Measurements from ENCODE around the gene ABCC4. TPM values are rescaled to one million over a fixed set of nuclear protein-coding genes. Genes with fewer than 3 reads are reported as not detected.

The ABCC4 gene
- total RNA-seq, 1 experiment from 2014 or later: 12.5 TPM

- H3K4me1 Mint-ChIP-seq (ENCODE audit: low read depth, unreplicated experiment): no peaks in the 10 kb centered on the region
- intact Hi-C loops (cut with micrococcal nuclease; ENCODE audit: unreplicated experiment): no loop called here
- CTCF ChIA-PET: no interaction called here
- DNase-seq: no peak
- TF ChIP-seq, protein P1, sequence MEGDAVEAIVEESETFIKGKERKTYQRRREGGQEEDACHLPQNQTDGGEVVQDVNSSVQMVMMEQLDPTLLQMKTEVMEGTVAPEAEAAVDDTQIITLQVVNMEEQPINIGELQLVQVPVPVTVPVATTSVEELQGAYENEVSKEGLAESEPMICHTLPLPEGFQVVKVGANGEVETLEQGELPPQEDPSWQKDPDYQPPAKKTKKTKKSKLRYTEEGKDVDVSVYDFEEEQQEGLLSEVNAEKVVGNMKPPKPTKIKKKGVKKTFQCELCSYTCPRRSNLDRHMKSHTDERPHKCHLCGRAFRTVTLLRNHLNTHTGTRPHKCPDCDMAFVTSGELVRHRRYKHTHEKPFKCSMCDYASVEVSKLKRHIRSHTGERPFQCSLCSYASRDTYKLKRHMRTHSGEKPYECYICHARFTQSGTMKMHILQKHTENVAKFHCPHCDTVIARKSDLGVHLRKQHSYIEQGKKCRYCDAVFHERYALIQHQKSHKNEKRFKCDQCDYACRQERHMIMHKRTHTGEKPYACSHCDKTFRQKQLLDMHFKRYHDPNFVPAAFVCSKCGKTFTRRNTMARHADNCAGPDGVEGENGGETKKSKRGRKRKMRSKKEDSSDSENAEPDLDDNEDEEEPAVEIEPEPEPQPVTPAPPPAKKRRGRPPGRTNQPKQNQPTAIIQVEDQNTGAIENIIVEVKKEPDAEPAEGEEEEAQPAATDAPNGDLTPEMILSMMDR (IDR thresholded peaks at IDR 0.05; ENCODE audit: unreplicated experiment): no peak
- H3K27me3 Mint-ChIP-seq (ENCODE audit: unreplicated experiment): no peaks in the 10 kb centered on the region
- H3K9me3 Mint-ChIP-seq (ENCODE audit: low read depth, unreplicated experiment): no peaks in the 10 kb centered on the region
- H3K36me3 Mint-ChIP-seq (ENCODE audit: insufficient read depth, unreplicated experiment): no peaks in the 10 kb centered on the region
- no peak overlapping the region for H3K4me3 Mint-ChIP-seq (ENCODE audit: low read depth, unreplicated experiment)
- BruUV-seq (replicated peaks): no TSS peak
- H3K27ac Mint-ChIP-seq (ENCODE audit: unreplicated experiment): no peak overlapping the region
These were observed 314.2 kb downstream of the ABCC4 start for GRCh38 chr13:94987081-94987480.

- CTCF ChIA-PET: no interaction called here
- DNase-seq: no peak
- H3K9me3 Mint-ChIP-seq (ENCODE audit: low read depth, unreplicated experiment): no peaks in the 10 kb centered on the region
- no peaks in the 10 kb centered on the region for H3K4me1 Mint-ChIP-seq (ENCODE audit: low read depth, unreplicated experiment)
- no peak overlapping the region for H3K4me3 Mint-ChIP-seq (ENCODE audit: low read depth, unreplicated experiment)
- no peak overlapping the region for H3K27ac Mint-ChIP-seq (ENCODE audit: unreplicated experiment)
- no peaks in the 10 kb centered on the region for H3K27me3 Mint-ChIP-seq (ENCODE audit: unreplicated experiment)
- BruUV-seq (replicated peaks): no TSS peak
- TF ChIP-seq, protein P1 (IDR thresholded peaks at IDR 0.05; ENCODE audit: unreplicated experiment): no peak
- intact Hi-C loops (cut with micrococcal nuclease; ENCODE audit: unreplicated experiment): no loop called here
- H3K36me3 Mint-ChIP-seq (ENCODE audit: insufficient read depth, unreplicated experiment): no peaks in the 10 kb centered on the region
These were observed 316.3 kb downstream of the ABCC4 start for GRCh38 chr13:94984958-94985357.

DNA sequence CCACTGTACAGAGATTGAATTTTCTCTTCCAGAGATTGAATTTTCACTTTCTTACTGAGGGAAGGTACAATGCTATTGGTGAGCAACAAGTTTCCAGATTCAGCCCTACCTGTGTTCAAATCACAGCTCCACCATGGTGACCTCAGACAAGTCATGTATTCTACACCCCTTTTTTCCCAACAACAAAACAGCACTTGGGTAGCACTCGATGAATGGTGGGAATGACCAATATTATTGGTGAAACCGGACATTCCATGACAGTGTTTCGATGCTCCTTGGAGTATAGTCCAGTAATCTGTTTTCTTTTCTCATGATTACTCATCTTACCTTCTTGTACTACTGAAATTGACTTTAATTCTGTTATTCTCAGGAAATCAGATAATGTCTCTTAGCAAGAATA lies 322.7 kb downstream of the ABCC4 start:
- H3K9me3 Mint-ChIP-seq (ENCODE audit: low read depth, unreplicated experiment): no peaks in the 10 kb centered on the region
- TF ChIP-seq, protein P1 (IDR thresholded peaks at IDR 0.05; ENCODE audit: unreplicated experiment): no peak
- no TSS peak for BruUV-seq (replicated peaks)
- H3K27ac Mint-ChIP-seq (ENCODE audit: unreplicated experiment): no peak overlapping the region
- DNase-seq: no peak
- no peak overlapping the region for H3K4me3 Mint-ChIP-seq (ENCODE audit: low read depth, unreplicated experiment)
- H3K27me3 Mint-ChIP-seq (ENCODE audit: unreplicated experiment): peaks cover 12% of the 10 kb centered on the region
- H3K4me1 Mint-ChIP-seq (ENCODE audit: low read depth, unreplicated experiment): no peaks in the 10 kb centered on the region
- CTCF ChIA-PET: no interaction called here
- intact Hi-C loops (cut with micrococcal nuclease; ENCODE audit: unreplicated experiment): no loop called here
- H3K36me3 Mint-ChIP-seq (ENCODE audit: insufficient read depth, unreplicated experiment): no peaks in the 10 kb centered on the region

- Mint-ChIP-seq H3K4me1 (ENCODE audit: low read depth, unreplicated experiment) (no peaks in the 10 kb centered on the region), H3K27ac (ENCODE audit: unreplicated experiment) (no peak overlapping the region), H3K27me3 (ENCODE audit: unreplicated experiment) (peaks cover 24% of the 10 kb centered on the region), H3K4me3 (ENCODE audit: low read depth, unreplicated experiment) (no peak overlapping the region), H3K36me3 (ENCODE audit: insufficient read depth, unreplicated experiment) (no peaks in the 10 kb centered on the region), H3K9me3 (ENCODE audit: low read depth, unreplicated experiment) (no peaks in the 10 kb centered on the region)
- TF ChIP-seq, protein P1 (IDR thresholded peaks at IDR 0.05; ENCODE audit: unreplicated experiment): no peak
- intact Hi-C loops (cut with micrococcal nuclease; ENCODE audit: unreplicated experiment): no loop called here
- CTCF ChIA-PET: no interaction called here
- DNase-seq: no peak
- no TSS peak for BruUV-seq (replicated peaks)
These were observed 327.0 kb downstream of the ABCC4 start for GRCh38 chr13:94974015-94974951.
